HG03520 (cell line): Measurements from ENCODE around the gene OSBPL8.
"Not testable (repeated sequence)": the region's sequence is repeated elsewhere in the genome, so short reads cannot be mapped to it uniquely, and the experiment has no call there.

Experiments
- ATAC-seq: cut with Tn5 transposase; IDR thresholded peaks from one replicate; pipeline ENCODE4 v1.9.1; 2021; ENCODE audit warnings: mild to moderate bottlenecking, moderate library complexity; ENCODE audit not compliant: unreplicated experiment

The OSBPL8 gene

DNA sequence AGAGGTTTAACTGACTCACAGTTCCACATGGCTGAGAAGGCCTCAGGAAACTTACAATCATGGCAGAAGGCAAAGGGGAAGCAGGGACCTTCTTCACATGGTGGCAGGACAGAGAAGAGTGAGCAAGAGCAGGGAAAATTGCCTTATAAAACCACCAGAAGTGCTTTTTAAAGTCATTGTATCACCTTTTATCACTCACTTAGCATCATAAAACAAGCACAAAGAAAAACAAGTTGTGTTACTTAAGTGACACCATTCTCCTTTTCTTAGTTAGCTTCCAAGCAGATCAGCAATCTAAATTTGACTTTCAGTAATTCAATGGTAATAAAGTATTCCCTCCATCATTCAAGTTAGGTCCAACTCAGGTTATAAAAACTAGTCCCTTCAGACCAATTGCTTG is 28.5 kb downstream of the OSBPL8 start:
- no peak for ATAC-seq

- ATAC-seq, result no peak
These were observed 29.1 kb downstream of the OSBPL8 start for GRCh38 chr12:76530516-76530915.

DNA sequence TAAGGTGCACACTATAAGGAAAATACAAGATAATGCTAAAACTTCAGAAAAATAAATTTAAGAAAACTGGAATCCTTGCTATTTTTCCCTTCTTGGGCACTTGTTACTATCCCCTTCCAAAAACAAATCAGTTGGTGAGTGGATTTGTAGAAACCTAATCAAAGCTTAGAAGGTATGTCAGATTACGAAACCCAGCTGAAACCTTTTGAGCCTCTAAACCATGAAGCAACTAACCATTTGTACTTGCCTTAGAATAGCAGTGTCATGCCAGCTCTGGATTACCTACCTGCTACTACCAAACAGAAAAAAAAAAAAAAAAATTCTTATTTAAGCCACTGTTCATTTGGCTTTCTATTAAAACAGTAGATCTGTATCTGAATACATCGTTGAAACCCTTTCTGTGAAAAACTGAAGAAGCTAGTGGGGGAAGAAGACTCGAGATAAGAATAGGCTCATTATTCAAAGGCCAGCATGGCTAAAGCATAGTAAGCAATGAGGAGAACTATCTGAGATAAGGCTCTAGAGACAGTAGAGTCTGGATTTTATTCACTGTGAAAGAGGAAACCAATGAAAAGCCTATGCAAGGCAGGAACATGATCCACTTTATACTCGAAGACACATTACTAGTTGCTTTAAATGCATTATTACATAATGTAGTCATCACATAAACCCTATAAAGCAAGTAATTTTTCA is 30.2 kb downstream of the OSBPL8 start:
- no peak for ATAC-seq

- no peak for ATAC-seq
These were observed 36.2 kb downstream of the OSBPL8 start for GRCh38 chr12:76523408-76523807.

DNA sequence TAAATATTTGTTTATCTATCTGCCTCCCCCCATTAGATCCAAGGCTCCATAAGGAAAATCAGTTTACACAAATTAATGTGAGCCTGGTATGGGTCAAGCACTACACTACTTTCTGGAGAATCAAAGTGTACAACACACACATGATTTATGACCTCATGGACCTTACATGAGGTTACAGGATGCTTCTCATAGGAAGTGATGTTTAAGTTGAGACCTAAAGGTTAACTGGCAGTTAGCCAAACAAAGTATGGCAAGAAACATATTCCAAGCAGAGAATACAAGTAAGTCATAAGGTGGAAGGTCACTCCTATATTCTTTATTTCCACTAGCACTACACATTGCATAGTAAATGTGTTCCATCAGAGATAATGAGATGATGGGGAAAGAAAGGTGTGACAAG is 39.2 kb downstream of the OSBPL8 start:
- ATAC-seq, result no peak

GRCh38 chr12:76519538-76519937 is 40.0 kb downstream of the OSBPL8 start:
- no peak for ATAC-seq

DNA sequence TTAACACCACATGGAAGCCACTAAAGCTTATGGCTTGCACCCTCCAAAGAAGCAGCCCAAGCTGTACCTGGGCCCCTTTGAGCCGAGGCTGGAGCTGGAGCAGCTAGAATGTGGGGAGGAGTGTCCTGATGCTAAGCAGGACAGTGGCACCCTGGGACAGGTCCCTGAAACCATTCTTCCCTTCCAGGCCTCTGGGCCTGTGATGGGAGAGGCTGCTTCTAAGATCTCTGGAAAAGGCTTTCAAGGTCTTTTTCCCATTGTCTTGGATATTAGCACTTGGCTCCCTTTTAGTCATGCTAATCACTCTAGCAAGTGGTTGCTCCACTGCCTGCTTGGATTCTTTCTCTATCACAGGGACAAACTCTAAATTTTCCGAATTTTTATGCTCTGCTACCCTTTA is 40.9 kb downstream of the OSBPL8 start:
- no peak for ATAC-seq

- no peak for ATAC-seq
These were observed 44.3 kb downstream of the OSBPL8 start for GRCh38 chr12:76515271-76515670.

- peak; percentile 67 for ATAC-seq
These were observed 48.4 kb downstream of the OSBPL8 start for GRCh38 chr12:76511116-76511716.

DNA sequence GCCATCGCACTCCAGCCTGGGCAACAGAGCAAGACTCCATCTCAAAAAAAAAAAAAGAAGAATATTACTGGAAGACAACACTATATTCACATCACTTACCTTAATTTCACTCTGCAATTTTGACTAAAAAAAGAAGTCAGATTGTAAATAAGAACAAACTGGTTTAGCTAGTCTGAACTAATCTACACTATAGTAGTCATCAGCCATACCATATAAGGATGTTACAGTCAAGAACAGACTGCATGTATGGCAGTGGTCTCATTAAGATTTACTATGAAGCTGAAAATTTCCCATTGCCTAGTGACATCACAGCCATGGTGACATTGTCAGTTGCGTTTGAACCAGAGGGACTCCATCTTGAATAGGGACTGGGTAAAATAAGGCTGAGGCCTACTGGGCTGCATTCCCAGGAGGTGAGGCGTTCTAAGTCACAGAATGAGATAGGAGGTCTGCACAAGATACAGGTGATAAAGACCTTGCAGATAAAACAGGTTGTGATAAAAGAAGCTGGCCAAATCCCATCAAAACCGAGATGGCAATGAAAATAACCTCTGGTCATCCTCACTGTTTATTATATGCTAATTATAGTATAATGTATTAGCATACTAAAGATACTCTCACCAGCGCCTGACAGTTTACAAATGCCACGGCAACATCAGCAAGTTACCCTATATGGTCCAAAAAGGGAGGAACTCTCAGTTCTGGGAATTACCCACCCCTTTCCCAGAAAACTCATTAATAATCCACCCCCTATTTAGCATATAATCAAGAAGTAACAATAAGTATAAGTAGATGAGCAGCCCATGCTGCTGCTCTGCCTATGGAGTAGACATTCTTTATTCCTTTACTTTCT is 51.2 kb downstream of the OSBPL8 start:
- no peak for ATAC-seq

GRCh38 chr12:76506149-76506548 is 53.4 kb downstream of the OSBPL8 start:
- no peak for ATAC-seq

- ATAC-seq, result no peak
These were observed 54.5 kb downstream of the OSBPL8 start for GRCh38 chr12:76505050-76505449.

DNA sequence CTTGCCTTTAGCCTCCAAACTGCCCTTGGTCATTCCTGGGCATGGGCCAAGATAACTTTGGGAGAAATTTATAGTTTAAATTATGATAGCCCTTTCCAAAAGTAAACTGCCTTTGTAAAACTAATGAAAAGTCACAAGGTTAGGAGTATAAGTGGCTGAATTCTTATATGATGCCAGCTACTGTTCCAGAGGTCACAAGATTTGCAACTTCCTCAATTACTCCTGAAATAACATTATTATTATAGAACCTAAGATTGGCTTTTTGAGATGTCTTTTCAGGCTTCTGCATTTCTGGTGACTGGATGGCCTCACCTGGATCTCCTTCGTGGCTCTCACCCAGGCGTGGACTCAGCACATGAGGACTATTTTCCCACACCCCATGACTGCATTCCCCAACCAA is 55.0 kb downstream of the OSBPL8 start:
- no peak for ATAC-seq

- no peak for ATAC-seq
These were observed 55.6 kb downstream of the OSBPL8 start for GRCh38 chr12:76503957-76504356.

DNA sequence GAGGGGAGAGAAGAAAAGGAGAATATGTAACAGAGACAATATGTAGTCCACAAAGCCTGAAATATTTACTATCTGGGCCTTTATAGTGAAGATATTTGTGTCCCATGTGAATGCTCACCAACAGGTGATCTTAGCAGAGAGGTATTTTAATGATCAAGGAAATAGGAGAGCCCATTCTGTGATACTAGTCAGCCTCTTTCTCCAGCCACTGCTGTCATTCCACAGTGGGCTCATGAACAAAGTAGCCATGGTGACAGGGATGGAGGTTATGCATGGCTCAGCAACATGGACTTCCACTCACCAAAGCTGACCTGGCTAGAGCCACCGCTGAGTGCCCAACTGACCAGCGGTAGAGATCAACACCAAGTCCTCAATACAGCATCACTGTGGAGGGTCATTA is 58.2 kb downstream of the OSBPL8 start:
- ATAC-seq, result no peak

DNA sequence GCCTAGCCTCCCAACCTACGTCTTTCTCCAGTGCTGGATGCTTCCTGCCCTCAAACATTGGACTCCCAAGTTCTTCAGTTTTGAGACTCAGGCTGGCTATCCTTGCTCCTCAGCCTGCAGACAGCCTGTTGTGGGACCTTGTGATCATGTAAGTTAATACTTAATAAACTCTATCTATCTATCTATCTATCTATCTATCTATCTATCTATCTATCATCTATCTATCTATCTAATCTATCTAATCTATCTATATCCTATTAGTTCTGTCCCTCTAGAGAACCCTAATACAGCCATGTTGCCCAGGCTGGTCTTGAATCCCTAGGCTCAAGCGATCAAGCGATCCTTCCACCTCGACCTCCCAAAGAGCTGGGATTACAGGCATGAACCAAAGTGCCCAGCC is 60.4 kb downstream of the OSBPL8 start:
- ATAC-seq, result not testable (repeated sequence)

GRCh38 chr12:76495556-76495955 is 64.0 kb downstream of the OSBPL8 start:
- no peak for ATAC-seq

- ATAC-seq, result no peak
These were observed 68.3 kb downstream of the OSBPL8 start for GRCh38 chr12:76491292-76491691.

DNA sequence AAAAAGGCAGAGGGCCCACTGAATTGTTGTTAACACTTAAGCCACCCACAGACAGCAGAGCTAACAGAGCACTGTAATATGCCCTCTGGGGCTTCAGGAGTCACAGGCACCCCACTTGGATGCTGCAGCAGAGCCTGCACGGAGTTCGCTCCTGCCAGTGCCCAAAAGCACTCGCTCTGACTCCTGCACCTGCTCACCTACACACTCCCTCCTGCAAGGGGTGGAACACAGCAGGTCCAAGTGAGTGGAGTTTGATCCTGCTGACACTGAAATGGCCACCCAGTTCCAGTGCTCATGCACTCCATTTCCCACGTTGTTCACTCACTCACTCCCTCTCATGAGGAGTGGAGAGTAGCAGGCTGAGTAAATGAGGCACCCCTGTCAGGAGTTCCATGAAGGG is 68.8 kb downstream of the OSBPL8 start:
- ATAC-seq, result no peak

GRCh38 chr12:76489737-76490136 is 69.8 kb downstream of the OSBPL8 start:
- ATAC-seq, result no peak

GRCh38 chr12:76486011-76486410 is 73.6 kb downstream of the OSBPL8 start:
- no peak for ATAC-seq

GRCh38 chr12:76480796-76481195 is 78.8 kb downstream of the OSBPL8 start:
- no peak for ATAC-seq
